LNCAP (cell line): ENCODE data around the gene LCOR.

Source experiments
- CTCF ChIP-seq: fragments of 450-650 bp; IDR thresholded peaks from 2 replicates; pipeline ENCODE4 v1.5.1; 2017; ENCODE audit warnings: mild to moderate bottlenecking

The LCOR gene

GRCh38 chr10:96858038-96858705 is 26.1 kb downstream of the LCOR start:
- TF ChIP-seq CTCF: no peak

- TF ChIP-seq CTCF: no peak
These were observed 26.6 kb downstream of the LCOR start for GRCh38 chr10:96858706-96859050.

- TF ChIP-seq CTCF: no peak
These were observed 28.7 kb downstream of the LCOR start for GRCh38 chr10:96860631-96861277.

GRCh38 chr10:96863922-96864543 is 31.9 kb downstream of the LCOR start:
- no peak for TF ChIP-seq CTCF

GRCh38 chr10:96873086-96873485 is 41.0 kb downstream of the LCOR start:
- TF ChIP-seq CTCF: no peak

GRCh38 chr10:96873756-96874467 is 41.8 kb downstream of the LCOR start:
- no peak for TF ChIP-seq CTCF

- TF ChIP-seq CTCF: no peak
These were observed 46.0 kb downstream of the LCOR start for GRCh38 chr10:96878057-96878456.
